K562 (cell line): ENCODE results near the gene CHIC2. TPM values are rescaled to one million over a fixed set of nuclear protein-coding genes. Genes with fewer than 3 reads are reported as not detected.
A peak's percentile ranks its signal among the peaks of the same experiment; 100 is the strongest.

Experiments
- ATAC-seq: fragments of 200-7000 bp; cut with Tn5 transposase; 3 replicates; pipeline ENCODE4 v1.9.1; 2020; ENCODE audit warnings: moderate library complexity
- Bru-seq: library from RNA; stranded (reverse); fragments of 400-500 nt; gene quantifications from one replicate; lab custom pipeline; 2021; lab: Mats Ljungman, UMichigan
- BruChase-seq, 2 experiments: library from RNA; stranded (reverse); fragments of 400-500 nt; gene quantifications; one replicate each; lab custom pipeline; 2021; lab: Mats Ljungman, UMichigan
- BruUV-seq: library from RNA; stranded (reverse); fragments of 400-500 nt; replicated peaks from 2 replicates; lab custom pipeline; 2021; lab: Mats Ljungman, UMichigan
- CTCF ChIA-PET: fragments of 300-600 bp; formaldehyde crosslinking; extraction: SDS; loops from one replicate; lab custom pipeline; 2021; ENCODE audit warnings: low intra/inter-chr PET ratio; lab: Yijun Ruan, JAX
- POLR2A ChIA-PET: fragments of 300-600, 350-650 bp; sonication (Branson Sonifier 250); formaldehyde crosslinking; extraction: SDS; loops from one replicate; lab custom pipeline; 2021; ENCODE audit warnings: antibody characterized with exemption, inconsistent platforms; lab: Yijun Ruan, JAX
- DNase-seq, 4 experiments: peaks; one replicate each; pipeline versions ENCODE4 v3.0.0 to v3.0.0-alpha.2; 2011 to 2018; ENCODE audit warnings: low spot score in 3 of 4, mixed read lengths in 3 of 4; ENCODE audit errors: extremely low read depth in 1 of 4
- FAIRE-seq: peaks from 2 replicates; lab custom pipeline; 2011; peaks lifted over from hg19 to GRCh38; lab: Jason Lieb, UNC
- H2AFZ ChIP-seq: 2 replicates; pipeline ENCODE4 v1.6.0; 2011; ENCODE audit warnings: low read depth, low read length, control low read depth, inconsistent platforms
- H3K27ac ChIP-seq: fragments of 200-600 bp; 3 replicates; pipeline ENCODE4 v1.8.0; 2011; ENCODE audit warnings: low read depth, mild to moderate bottlenecking, control low read depth, inconsistent platforms, low read length, moderate library complexity, mixed read lengths; ENCODE audit errors: extremely low read depth
- H3K27me3 ChIP-seq, 2 experiments: fragments of 300-600 bp in 1 of 2; 2 replicates in 1 of 2; 3 replicates in 1 of 2; pipeline versions ENCODE4 v1.6.0 to v1.8.0; 2011; ENCODE audit warnings: inconsistent platforms in 2 of 2, low read length in 2 of 2, mild to moderate bottlenecking in 1 of 2, mixed read lengths in 1 of 2, moderate library complexity in 1 of 2; ENCODE audit not compliant: control insufficient read depth in 2 of 2, insufficient read depth in 2 of 2
- H3K36me3 ChIP-seq: fragments of 300-600 bp; 3 replicates; pipeline ENCODE4 v1.8.0; 2011; ENCODE audit warnings: mild to moderate bottlenecking, low read length, inconsistent platforms; ENCODE audit not compliant: control insufficient read depth, insufficient read depth
- H3K4me1 ChIP-seq, 2 experiments: fragments of 200-600 bp in 1 of 2; replicated peaks in 1 of 2; 2 replicates in 1 of 2; 3 replicates in 1 of 2; pipeline versions ENCODE4 v1.5.1 to v1.8.0; 2011; ENCODE audit warnings: inconsistent platforms in 2 of 2, low read length in 2 of 2, mild to moderate bottlenecking in 1 of 2, mixed read lengths in 1 of 2, moderate library complexity in 1 of 2; ENCODE audit not compliant: control insufficient read depth in 2 of 2, insufficient read depth in 2 of 2
- H3K4me2 ChIP-seq: 2 replicates; pipeline ENCODE4 v1.6.1; 2011; ENCODE audit warnings: low read length, control low read depth, inconsistent platforms, mixed read lengths; ENCODE audit not compliant: insufficient read depth
- H3K4me3 ChIP-seq: fragments of 200-600 bp; sonication (generic), shearing (Covaris generic); 2 replicates; pipeline ENCODE4 v1.5.1; 2016; ENCODE audit warnings: control low read depth, inconsistent platforms
- H3K79me2 ChIP-seq: fragments of 200-600 bp; 3 replicates; pipeline ENCODE4 v1.8.0; 2011; ENCODE audit warnings: low read length, inconsistent platforms; ENCODE audit not compliant: control insufficient read depth, insufficient read depth
- H3K9ac ChIP-seq, 2 experiments: 2 replicates each; pipeline versions ENCODE4 v1.6.0 to v1.6.1; 2011; ENCODE audit warnings: low read depth in 2 of 2, low read length in 2 of 2, control low read depth in 1 of 2, inconsistent platforms in 1 of 2, mild to moderate bottlenecking in 1 of 2, mixed read lengths in 1 of 2; ENCODE audit not compliant: insufficient read depth in 1 of 2
- H3K9me1 ChIP-seq: one replicate; pipeline ENCODE4 v1.6.0; 2011; ENCODE audit warnings: inconsistent platforms, mild to moderate bottlenecking, low read length, moderate library complexity; ENCODE audit not compliant: control insufficient read depth, insufficient read depth
- H3K9me3 ChIP-seq: replicated peaks from 2 replicates; pipeline ENCODE4 v1.5.1; 2011; ENCODE audit warnings: low read depth, low read length, inconsistent platforms; ENCODE audit not compliant: control insufficient read depth, insufficient read depth
- H4K20me1 ChIP-seq: replicated peaks from 2 replicates; pipeline ENCODE4 v1.6.1; 2011; ENCODE audit warnings: low read length, inconsistent platforms, mixed read lengths; ENCODE audit not compliant: control insufficient read depth, insufficient read depth
- CGGBP1 ChIP-seq: fragments of 250-450 bp; sonication (Bioruptor Pico); IDR thresholded peaks from 2 replicates; pipeline ENCODE4 v1.9.0; 2021; ENCODE audit warnings: mild to moderate bottlenecking
- FOXP1 ChIP-seq: sonication (generic); formaldehyde crosslinking; IDR thresholded peaks from 2 replicates; pipeline ENCODE4 v1.8.0; 2022; ENCODE audit warnings: mild to moderate bottlenecking, missing genetic modification reagents
- GATAD2B ChIP-seq: fragments of 450-650 bp; IDR thresholded peaks from 2 replicates; pipeline ENCODE4 v1.6.1; 2017; ENCODE audit warnings: mild to moderate bottlenecking, borderline replicate concordance
- IFI16 ChIP-seq: fragments of 250-450 bp; sonication (Bioruptor Pico); IDR thresholded peaks from 2 replicates; pipeline ENCODE4 v2.1.2; 2022; ENCODE audit warnings: mild to moderate bottlenecking, inconsistent platforms
- MAZ ChIP-seq, 2 experiments: fragments of 450-650 bp in 1 of 2; sonication (generic) in 1 of 2; formaldehyde crosslinking; IDR thresholded peaks in 1 of 2; conservative IDR thresholded peaks in 1 of 2; 2 replicates each; pipeline versions ENCODE4 v1.4.0 to v1.5.0; 2020; ENCODE audit warnings: mild to moderate bottlenecking in 1 of 2, missing genetic modification reagents in 1 of 2
- NCOR1 ChIP-seq: fragments of 450-650 bp; IDR thresholded peaks from 2 replicates; pipeline ENCODE4 v1.6.1; 2016; ENCODE audit warnings: mild to moderate bottlenecking, moderate library complexity
- NONO ChIP-seq, 2 experiments: fragments of 200-400 bp in 1 of 2; fragments of 450-650 bp in 1 of 2; formaldehyde crosslinking in 1 of 2; IDR thresholded peaks; 2 replicates each; pipeline ENCODE4 v1.6.1; 2017; ENCODE audit warnings: low read depth in 2 of 2, mild to moderate bottlenecking in 2 of 2, moderate library complexity in 2 of 2, low read length in 1 of 2
- POLR2AphosphoS5 ChIP-seq: IDR thresholded peaks from 2 replicates; pipeline ENCODE4 v1.6.1; 2011; ENCODE audit warnings: mild to moderate bottlenecking, low read depth, low read length, moderate library complexity; ENCODE audit not compliant: control insufficient read depth, insufficient read depth
- RBBP5 ChIP-seq: fragments of 200-600 bp; sonication (generic); IDR thresholded peaks from 2 replicates; pipeline ENCODE4 v1.6.1; 2012; ENCODE audit warnings: borderline replicate concordance, mild to moderate bottlenecking, low read length, control low read depth, inconsistent platforms; ENCODE audit not compliant: insufficient read depth, poor library complexity, severe bottlenecking
- RBFOX2 ChIP-seq: fragments of 200-400 bp; formaldehyde crosslinking; IDR thresholded peaks from 2 replicates; pipeline ENCODE4 v1.6.1; 2017; ENCODE audit warnings: low read depth, mild to moderate bottlenecking, low read length, moderate library complexity
- SP1 ChIP-seq: sonication (generic); formaldehyde crosslinking; IDR thresholded peaks from 2 replicates; pipeline ENCODE4 v1.8.1; 2022; ENCODE audit warnings: mild to moderate bottlenecking, missing genetic modification reagents
- ZKSCAN8 ChIP-seq: fragments of 200-800 bp; sonication (Bioruptor generic); IDR thresholded peaks from 2 replicates; pipeline ENCODE4 v1.6.1; 2016; ENCODE audit warnings: missing genetic modification characterization, missing compliant biosample characterization
- ZNF445 ChIP-seq: fragments of 250-450 bp; sonication (Bioruptor Pico); IDR thresholded peaks from 2 replicates; pipeline ENCODE4 v1.4.0; 2020; ENCODE audit warnings: low read depth, mild to moderate bottlenecking, moderate library complexity
- ZNF583 ChIP-seq: fragments of 250-450 bp; sonication (Bioruptor Pico); IDR thresholded peaks from 2 replicates; pipeline ENCODE4 v1.4.0; 2020
- WGBS: fragments of 100-300 bp; shearing (Covaris generic); methylation state at CpG from one replicate; pipeline ENCODE4 v1.1.6; 2016; ENCODE audit warnings: low coverage, mixed read lengths; ENCODE audit not compliant: insufficient coverage; ENCODE audit errors: missing lambda C conversion rate; 5-methylcytosine and 5-hydroxymethylcytosine counted together
- in situ Hi-C: fragments of 300-500 bp; cut with MboI; formaldehyde crosslinking; loops from 4 replicates; pipeline ENCODE4 v1.15.0; 2018; ENCODE audit warnings: inconsistent platforms, mixed read lengths
- intact Hi-C: fragments of 100-400 bp; cut with micrococcal nuclease; formaldehyde crosslinking; loops from 2 replicates; pipeline ENCODE4 v1.14.2; 2022
- long read RNA-seq, 3 experiments: library from polyadenylated mRNA in 2 of 3; library from RNA in 1 of 3; unstranded in 2 of 3; stranded (forward) in 1 of 3; transcript quantifications; one replicate each; pipeline ENCODE4 v2.0.0, GENCODE V29; 2019 to 2022
- polyA minus RNA-seq, 3 experiments: library from RNA; depleted of rRNA, polyadenylated mRNA; stranded (reverse); fragments of >200 nt; gene quantifications; 2 replicates each; pipeline ENCODE4 v1.2.3, GENCODE V29; 2011
- polyA plus RNA-seq, 8 experiments: library from polyadenylated mRNA; depleted of rRNA in 4 of 8; stranded (reverse) in 5 of 8; unstranded in 3 of 8; fragments of >200 nt; fragmentation: Nextera tagmentation in 2 of 8; fragmentation: Illumina TruSeq in 1 of 8; extraction: Ambion mirVana in 2 of 8; extraction: Trizol in 1 of 8; gene quantifications; 2 replicates each; pipeline versions ENCODE4 v1.2.1 to v1.2.3, GENCODE V29; 2011 to 2014; ENCODE audit warnings: inconsistent platforms in 1 of 8, missing spikeins in 1 of 8
- total RNA-seq, 7 experiments: library from RNA; depleted of rRNA in 6 of 7; stranded (reverse); fragments of >200 nt in 6 of 7; fragmentation: Illumina TruSeq in 2 of 7; extraction: Trizol in 2 of 7; gene quantifications; 2 replicates each; pipeline versions ENCODE4 v1.2.1 to v1.2.3, GENCODE V29; 2011 to 2021; ENCODE audit warnings: low replicate concordance in 1 of 7

Gene CHIC2
- 9.3 and 16.5 TPM in 2 replicates for total RNA-seq (2011; cell fraction: chromatin; rRNA removed; ENCODE audit: low replicate concordance)
- total RNA-seq (2011; cell fraction: nucleolus; rRNA removed): 11.1 and 14.0 TPM in 2 replicates
- total RNA-seq (2011; cell fraction: nucleoplasm; rRNA removed): 12.3 and 16.3 TPM in 2 replicates
- total RNA-seq (2014; rRNA removed) (24.8 and 25.1 TPM in 2 replicates), total RNA-seq (2014; rRNA removed; fragmentation: Illumina TruSeq; extraction: Trizol) (12.3 and 13.7 TPM in 2 replicates), total RNA-seq (2015; rRNA removed; fragmentation: Illumina TruSeq; extraction: Trizol) (12.1 and 12.4 TPM in 2 replicates), total RNA-seq (2021) (12.0 and 14.0 TPM in 2 replicates), polyA plus RNA-seq (2011; rRNA removed) (5.7 and 7.1 TPM in 2 replicates), polyA plus RNA-seq (2014; fragmentation: Illumina TruSeq; extraction: Trizol) (9.1 and 10.7 TPM in 2 replicates), polyA plus RNA-seq (2014; fragmentation: Nextera tagmentation; extraction: Ambion mirVana) (1 to 10 TPM in 1 of 2 experiments, under 1 TPM in 1; 0.89 to 1.5 TPM), polyA plus RNA-seq (2014; rRNA removed) (10.5 and 14.8 TPM in 2 replicates), polyA minus RNA-seq (2011; rRNA and poly(A)+ RNA removed) (9.3 and 9.4 TPM in 2 replicates), Bru-seq, nascent RNA (percentile 75 among the genes with signal in this experiment), BruChase-seq, experiment 1, labeled RNA remaining after a 2-hour chase (percentile 81 among the genes with signal in this experiment), BruChase-seq, experiment 2, labeled RNA remaining after a 6-hour chase (percentile 79 among the genes with signal in this experiment)
- polyA plus RNA-seq (2011; cell fraction: cytosol; rRNA removed): 5.1 TPM in 2 replicates
- polyA plus RNA-seq (2011; cell fraction: nucleus; rRNA removed): 3.8 and 4.5 TPM in 2 replicates
- 9.0 and 13.6 TPM in 2 replicates for polyA plus RNA-seq (2012)
- 7.7 and 8.4 TPM in 2 replicates for polyA minus RNA-seq (2011; cell fraction: cytosol; rRNA and poly(A)+ RNA removed)
- 14.2 and 15.5 TPM in 2 replicates for polyA minus RNA-seq (2011; cell fraction: nucleus; rRNA and poly(A)+ RNA removed)
- long read RNA-seq, experiment 1, transcript CHIC2-201 (6 exons, 1,194 nt): major isoform, 51 of 62 reads
- long read RNA-seq, experiment 1, partial matches to known transcripts: 0 of 62 reads
- long read RNA-seq, experiment 1, other reads (novel, unspliced or antisense): 9 of 62 reads
- long read RNA-seq, experiment 2, transcript CHIC2-201 (6 exons, 1,194 nt): major isoform, 5 of 6 reads
- long read RNA-seq, experiment 2, partial matches to known transcripts: 0 of 6 reads
- long read RNA-seq, experiment 2, other reads (novel, unspliced or antisense): 1 of 6 reads
- long read RNA-seq, experiment 3, transcript CHIC2-203 (6 exons, 528 nt): minor isoform, 5 of 23 reads
- long read RNA-seq, experiment 3, transcript CHIC2-201 (6 exons, 1,194 nt): major isoform, 15 of 23 reads
- long read RNA-seq, experiment 3, partial matches to known transcripts: 0 of 23 reads
- long read RNA-seq, experiment 3, other reads (novel, unspliced or antisense): 1 of 23 reads

- intact Hi-C loops: no loop called here
- ChIA-PET POLR2A (interaction anchor here (1.7 to 1.9 kb wide), 2 partner anchors 21 to 34 kb away, joined by 3 to 5 read pairs; no protein-coding TSS in a partner anchor), CTCF (no interaction called here)
- Histone ChIP-seq H3K9ac (peak within 1 kb of the TSS; percentile 85 to 88), H3K36me3 (no peaks in the 10 kb centered on the region), H3K27ac (peak within 1 kb of the TSS; percentile 85), H3K4me2 (peak within 1 kb of the TSS; percentile 91), H3K4me3 (peak within 1 kb of the TSS; percentile 92), H3K9me1 (no peaks in the 10 kb centered on the region), H4K20me1 (no peaks in the 10 kb centered on the region), H3K9me3 (no peaks in the 10 kb centered on the region), H3K4me1 (peaks cover 7 to 33% of the 10 kb centered on the region in 2 experiments), H3K27me3 (no peaks in the 10 kb centered on the region), H3K79me2 (peaks cover 48% of the 10 kb centered on the region), H2AFZ (peak within 1 kb of the TSS; percentile 83)
- 0% methylated on average over 44 of the region's 87 CpGs for WGBS
- in situ Hi-C loops: no loop called here
- DNase-seq (peak; percentile 91 to 96 (median 93)), ATAC-seq (peak; percentile 90), FAIRE-seq (no peak)
- BruUV-seq: no TSS peak
- peak; percentile 92 for TF ChIP-seq RBFOX2
- peak; percentile 82; the same call in 1 of the 2 replicates for TF ChIP-seq GATAD2B
- no peak for TF ChIP-seq ZNF445 (CRISPR knock-in tag)
- no peak for TF ChIP-seq SP1 (CRISPR knock-in tag)
- TF ChIP-seq RBBP5: peak; percentile 96
- TF ChIP-seq POLR2AphosphoS5: peak; percentile 76
- peak; percentile 73; the same call in 1 of the 2 replicates for TF ChIP-seq FOXP1
- TF ChIP-seq MAZ (CRISPR knock-in tag; conservative IDR thresholded peaks at IDR 0.05 in 1 of 2, IDR thresholded peaks at IDR 0.05 in 1 of 2): peak; percentile 43 to 44; a peak in 3 of 4 replicates
- TF ChIP-seq CGGBP1: peak; percentile 14; the same call in 1 of the 2 replicates
- peak; percentile 77; the same call in 1 of the 2 replicates for TF ChIP-seq ZNF583 (CRISPR knock-in tag)
- TF ChIP-seq NCOR1: peak; percentile 39
- no peak for TF ChIP-seq IFI16 (CRISPR knock-in tag)
- TF ChIP-seq ZKSCAN8: peak; percentile 56; the same call in 1 of the 2 replicates
- TF ChIP-seq NONO (IDR thresholded peaks at IDR 0.05; ENCODE audit: low read depth in 2 of 2, low read length in 1 of 2): peak in 1 of 2 experiments; percentile 50; a peak in 1 of 4 replicates
Measured at GRCh38 chr4:54064317-54065111, at the start of gene CHIC2. CHIC2 (minus strand) TSS chr4:54064605; CDS start chr4:54064300, 305 bp downstream.
